NB4 (cell line): ENCODE data around the gene INPP1.

ENCODE experiments used
- DNase-seq: peaks from one replicate; pipeline ENCODE4 v3.0.0; 2010; ENCODE audit warnings: low read depth
- H3K4me3 ChIP-seq: one replicate; pipeline ENCODE4 v1.5.1; 2011; ENCODE audit warnings: mild to moderate bottlenecking, low read depth, low read length, moderate library complexity
- MYC ChIP-seq: IDR thresholded peaks from 2 replicates; pipeline ENCODE4 v1.6.1; 2011; ENCODE audit warnings: low read depth, low read length
- POLR2A ChIP-seq: IDR thresholded peaks from 2 replicates; pipeline ENCODE4 v1.6.1; 2011; ENCODE audit warnings: mild to moderate bottlenecking; ENCODE audit not compliant: insufficient read length; ENCODE audit errors: extremely low read depth
- TF ChIP-seq, protein P1 (sequence below): IDR thresholded peaks from 2 replicates; pipeline ENCODE4 v1.6.1; 2011; ENCODE audit warnings: low read depth, low read length
- TF ChIP-seq, protein P2 (sequence below): IDR thresholded peaks from one replicate; pipeline ENCODE4 v1.5.1; 2012; ENCODE audit warnings: low read depth, low read length

INPP1 gene

DNA sequence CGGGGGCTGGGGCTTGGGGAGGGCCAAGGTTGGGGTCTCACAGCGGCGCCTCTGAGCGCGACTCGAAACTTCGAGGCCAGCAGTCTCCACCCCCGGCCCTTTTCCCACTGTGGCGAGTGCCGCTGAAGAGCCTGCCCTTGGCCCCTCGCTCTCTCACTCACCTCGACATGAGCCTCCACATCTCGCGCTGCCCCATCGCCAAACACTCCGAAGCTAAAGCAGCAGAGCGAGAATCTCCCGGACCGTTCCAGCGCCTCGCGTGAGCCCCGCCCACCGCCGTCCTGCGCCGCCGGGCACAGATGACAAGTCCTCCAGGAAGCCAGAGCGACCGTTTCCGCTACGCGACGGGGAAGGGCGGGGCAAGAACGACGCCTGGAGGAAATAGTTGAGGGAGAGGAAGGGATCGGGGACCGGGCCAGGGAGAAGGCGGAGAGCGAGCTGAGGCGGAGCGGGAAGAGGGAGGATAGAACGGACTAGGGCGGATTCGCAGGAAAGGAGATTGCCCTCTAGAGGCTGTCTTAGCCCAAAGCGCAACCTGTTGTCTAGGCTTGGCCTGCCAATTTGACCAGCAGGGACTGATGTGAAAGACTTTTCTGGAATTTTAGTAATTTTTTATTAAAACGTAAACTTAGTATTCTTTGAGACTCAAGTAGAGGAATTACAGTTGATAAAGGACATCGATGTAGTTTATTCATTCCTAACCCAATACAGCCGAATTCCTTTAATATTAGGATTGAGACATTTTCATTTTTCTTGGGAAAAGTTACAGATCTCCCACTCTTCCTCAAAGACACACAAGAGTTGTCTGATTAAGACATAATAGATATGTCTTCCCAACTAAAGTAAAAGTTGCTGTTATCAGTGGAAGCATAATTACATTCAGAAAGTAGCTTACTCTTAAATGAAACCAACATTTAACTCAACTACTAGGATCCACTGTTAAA, 23.6 kb upstream of the INPP1 start, which contains the start of gene HIBCH:
HIBCH (minus strand) TSS at position 272 of the 944 bp plus-strand sequence; CDS start at position 196, 76 bp downstream.
- H3K4me3 ChIP-seq, result peak within 1 kb of the TSS; percentile 91
- peak; percentile 99 for DNase-seq
- TF ChIP-seq, protein P1, sequence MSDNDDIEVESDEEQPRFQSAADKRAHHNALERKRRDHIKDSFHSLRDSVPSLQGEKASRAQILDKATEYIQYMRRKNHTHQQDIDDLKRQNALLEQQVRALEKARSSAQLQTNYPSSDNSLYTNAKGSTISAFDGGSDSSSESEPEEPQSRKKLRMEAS, result peak; percentile 59; the same call in 1 of the 2 replicates
- TF ChIP-seq, protein P2, sequence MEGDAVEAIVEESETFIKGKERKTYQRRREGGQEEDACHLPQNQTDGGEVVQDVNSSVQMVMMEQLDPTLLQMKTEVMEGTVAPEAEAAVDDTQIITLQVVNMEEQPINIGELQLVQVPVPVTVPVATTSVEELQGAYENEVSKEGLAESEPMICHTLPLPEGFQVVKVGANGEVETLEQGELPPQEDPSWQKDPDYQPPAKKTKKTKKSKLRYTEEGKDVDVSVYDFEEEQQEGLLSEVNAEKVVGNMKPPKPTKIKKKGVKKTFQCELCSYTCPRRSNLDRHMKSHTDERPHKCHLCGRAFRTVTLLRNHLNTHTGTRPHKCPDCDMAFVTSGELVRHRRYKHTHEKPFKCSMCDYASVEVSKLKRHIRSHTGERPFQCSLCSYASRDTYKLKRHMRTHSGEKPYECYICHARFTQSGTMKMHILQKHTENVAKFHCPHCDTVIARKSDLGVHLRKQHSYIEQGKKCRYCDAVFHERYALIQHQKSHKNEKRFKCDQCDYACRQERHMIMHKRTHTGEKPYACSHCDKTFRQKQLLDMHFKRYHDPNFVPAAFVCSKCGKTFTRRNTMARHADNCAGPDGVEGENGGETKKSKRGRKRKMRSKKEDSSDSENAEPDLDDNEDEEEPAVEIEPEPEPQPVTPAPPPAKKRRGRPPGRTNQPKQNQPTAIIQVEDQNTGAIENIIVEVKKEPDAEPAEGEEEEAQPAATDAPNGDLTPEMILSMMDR, result peak; percentile 82
- TF ChIP-seq MYC (0 out of 2 replicates have a peak, but pooled peaks have one; percentile 33), POLR2A (peak; percentile 60)

DNA sequence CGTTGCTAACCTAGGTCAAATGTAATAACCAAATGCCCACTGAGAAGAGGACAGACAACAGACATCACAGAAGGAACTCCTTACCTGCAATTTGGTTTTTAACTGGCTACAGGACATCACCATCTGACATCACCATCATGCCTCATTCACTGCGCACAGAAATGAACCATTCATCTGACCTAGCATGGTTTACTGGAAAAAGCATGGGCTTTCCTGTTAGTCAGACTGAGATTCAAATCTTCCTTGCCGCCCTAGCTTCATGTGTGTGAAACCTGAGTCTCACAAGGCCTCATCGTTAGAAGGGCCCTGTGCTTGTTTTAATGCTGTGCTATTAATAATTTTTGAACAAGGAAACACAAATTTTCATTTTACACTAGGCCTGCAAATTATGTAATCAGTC, 22.7 kb upstream of the INPP1 start:
- TF ChIP-seq, protein P2, result no peak
- TF ChIP-seq MYC, result no peak
- TF ChIP-seq POLR2A, result no peak
- TF ChIP-seq, protein P1, result no peak
- DNase-seq, result no peak
- H3K4me3 ChIP-seq, result peak overlapping the region; percentile 91

- no peak for DNase-seq
- TF ChIP-seq, protein P2, result no peak
- TF ChIP-seq POLR2A (no peak), MYC (no peak)
- TF ChIP-seq, protein P1, result no peak
- H3K4me3 ChIP-seq, result no peak overlapping the region
Measured at GRCh38 chr2:190323406-190323805, 20.0 kb upstream of the INPP1 start.

GRCh38 chr2:190325588-190325987, 17.8 kb upstream of the INPP1 start:
- TF ChIP-seq MYC (no peak), POLR2A (no peak)
- TF ChIP-seq, protein P1, result no peak
- TF ChIP-seq, protein P2, result no peak
- DNase-seq, result no peak
- H3K4me3 ChIP-seq, result no peak overlapping the region

- DNase-seq, result no peak
- H3K4me3 ChIP-seq, result no peak overlapping the region
- no peak for TF ChIP-seq POLR2A
- TF ChIP-seq, protein P1, result no peak
- no peak for TF ChIP-seq MYC
- TF ChIP-seq, protein P2, result no peak
Measured at GRCh38 chr2:190327867-190328572, 15.4 kb upstream of the INPP1 start.
